GM12801 (cell line): Measurements from ENCODE around the gene RUSF1.

Experiments
- TF ChIP-seq, protein P1 (sequence below): IDR thresholded peaks from one replicate; pipeline ENCODE4 v1.5.1; 2011; ENCODE audit warnings: control low read depth; ENCODE audit not compliant: insufficient read length; ENCODE audit errors: extremely low read depth

Gene RUSF1

GRCh38 chr16:31496670-31497069 is 11.5 kb downstream of the RUSF1 start:
- TF ChIP-seq, protein P1, sequence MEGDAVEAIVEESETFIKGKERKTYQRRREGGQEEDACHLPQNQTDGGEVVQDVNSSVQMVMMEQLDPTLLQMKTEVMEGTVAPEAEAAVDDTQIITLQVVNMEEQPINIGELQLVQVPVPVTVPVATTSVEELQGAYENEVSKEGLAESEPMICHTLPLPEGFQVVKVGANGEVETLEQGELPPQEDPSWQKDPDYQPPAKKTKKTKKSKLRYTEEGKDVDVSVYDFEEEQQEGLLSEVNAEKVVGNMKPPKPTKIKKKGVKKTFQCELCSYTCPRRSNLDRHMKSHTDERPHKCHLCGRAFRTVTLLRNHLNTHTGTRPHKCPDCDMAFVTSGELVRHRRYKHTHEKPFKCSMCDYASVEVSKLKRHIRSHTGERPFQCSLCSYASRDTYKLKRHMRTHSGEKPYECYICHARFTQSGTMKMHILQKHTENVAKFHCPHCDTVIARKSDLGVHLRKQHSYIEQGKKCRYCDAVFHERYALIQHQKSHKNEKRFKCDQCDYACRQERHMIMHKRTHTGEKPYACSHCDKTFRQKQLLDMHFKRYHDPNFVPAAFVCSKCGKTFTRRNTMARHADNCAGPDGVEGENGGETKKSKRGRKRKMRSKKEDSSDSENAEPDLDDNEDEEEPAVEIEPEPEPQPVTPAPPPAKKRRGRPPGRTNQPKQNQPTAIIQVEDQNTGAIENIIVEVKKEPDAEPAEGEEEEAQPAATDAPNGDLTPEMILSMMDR = no peak

DNA sequence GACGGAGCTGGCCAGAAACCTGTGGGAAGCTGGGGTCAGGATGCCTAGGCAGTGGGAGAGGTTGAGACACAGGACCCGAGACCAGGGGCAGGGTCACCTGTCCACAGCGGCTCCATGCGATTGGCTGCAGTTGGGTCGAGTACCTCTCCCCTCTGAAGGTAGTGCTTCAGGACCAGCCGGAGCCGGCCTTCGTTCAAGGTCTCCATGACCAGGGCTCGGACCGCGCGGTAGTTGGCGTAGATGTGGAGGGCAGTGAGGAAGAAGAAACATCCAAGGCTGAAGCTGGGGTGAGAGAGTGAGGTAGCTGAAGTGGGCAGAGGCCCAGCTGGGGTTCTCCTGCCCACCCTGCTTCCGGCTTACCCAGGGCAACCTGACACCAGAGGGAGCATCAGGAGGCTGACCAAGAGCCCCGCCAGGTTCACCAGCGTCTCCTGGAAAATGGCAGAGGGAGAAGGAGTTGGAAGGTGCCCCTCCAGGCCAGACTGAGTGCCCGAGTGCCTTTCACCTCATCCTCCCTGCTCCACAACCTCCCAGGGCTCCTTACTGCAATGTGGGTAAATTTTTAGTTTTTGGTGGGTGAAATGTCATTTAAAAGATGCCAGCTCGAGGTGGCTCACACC is 14.6 kb downstream of the RUSF1 start:
- TF ChIP-seq, protein P1 = no peak

DNA sequence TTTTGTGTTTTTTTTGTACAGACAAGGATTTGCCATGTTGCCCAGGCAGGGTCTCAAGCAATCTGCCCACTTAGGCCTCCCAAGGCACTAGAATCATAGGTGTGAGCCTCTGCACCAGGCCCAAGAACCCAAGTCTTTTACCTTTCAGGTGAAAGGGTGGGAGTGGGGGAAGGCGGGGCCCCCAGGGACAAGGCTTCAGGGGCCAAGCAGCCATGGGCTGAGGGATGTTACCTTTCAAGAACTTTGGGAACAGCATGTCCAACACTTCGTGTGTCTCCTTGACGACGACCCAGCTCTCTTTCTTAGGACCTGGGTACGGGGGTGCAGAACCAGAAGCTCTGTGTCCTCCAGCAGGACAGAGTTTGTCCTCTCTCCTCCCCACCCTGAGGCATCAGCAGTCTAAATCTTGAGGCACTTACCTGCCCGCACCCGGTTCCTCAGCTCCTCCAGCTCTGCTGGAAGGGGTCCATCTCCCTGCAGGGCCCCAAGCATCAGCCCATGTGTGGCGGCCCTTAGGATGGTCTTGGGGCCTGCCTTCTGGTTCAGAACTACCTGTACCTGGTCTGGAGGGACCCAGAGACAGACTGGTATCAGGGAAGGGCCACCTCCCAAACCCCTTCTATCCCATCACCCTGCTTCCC is 16.3 kb downstream of the RUSF1 start:
- TF ChIP-seq, protein P1 = no peak

DNA sequence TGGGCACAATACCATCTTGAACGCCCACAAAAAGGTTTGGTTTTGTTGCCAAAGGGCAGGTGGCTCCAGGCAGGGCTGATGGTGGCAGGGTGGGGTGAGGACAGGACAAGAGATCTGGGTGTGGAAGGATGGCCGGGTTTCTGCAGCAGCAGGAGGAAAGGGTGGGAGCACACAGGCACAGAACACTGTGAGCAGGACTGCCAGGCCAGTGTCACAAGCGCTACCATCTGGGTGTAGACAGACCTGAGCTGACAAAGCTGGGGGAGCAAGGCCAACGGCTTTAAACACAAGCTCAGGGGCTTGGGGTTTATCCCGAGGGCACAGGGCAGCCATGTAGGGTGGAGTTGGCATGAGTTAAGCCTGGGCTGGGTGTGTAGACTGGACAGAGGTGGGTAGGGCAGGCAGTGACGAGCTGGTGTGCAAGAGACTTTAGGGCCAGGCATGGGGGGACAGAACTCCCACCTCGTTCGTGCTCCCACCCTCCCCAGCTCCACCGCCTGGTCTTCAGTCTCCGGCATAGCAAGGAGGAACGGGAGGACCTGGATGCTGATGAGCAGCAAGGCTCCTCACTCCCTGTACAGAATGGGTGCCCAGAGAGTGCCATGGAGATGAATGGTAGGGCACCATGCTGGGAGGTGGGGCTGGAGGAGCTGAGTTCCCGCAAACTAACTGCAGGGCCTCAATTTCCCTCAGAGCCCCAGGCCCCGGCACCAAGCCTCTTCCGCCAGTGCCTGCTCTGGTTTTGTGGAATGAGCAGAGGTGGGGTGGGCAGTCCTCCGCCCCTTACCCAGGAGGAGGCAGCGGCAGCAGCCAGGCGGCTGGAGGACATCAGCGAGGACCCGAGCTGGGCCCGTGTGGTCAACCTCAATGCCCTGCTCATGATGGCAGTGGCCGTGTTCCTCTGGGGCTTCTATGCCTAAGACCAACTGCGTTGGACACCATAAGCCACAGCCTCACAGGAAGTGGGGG is 18.3 kb downstream of the RUSF1 start:
- TF ChIP-seq, protein P1 = no peak

DNA sequence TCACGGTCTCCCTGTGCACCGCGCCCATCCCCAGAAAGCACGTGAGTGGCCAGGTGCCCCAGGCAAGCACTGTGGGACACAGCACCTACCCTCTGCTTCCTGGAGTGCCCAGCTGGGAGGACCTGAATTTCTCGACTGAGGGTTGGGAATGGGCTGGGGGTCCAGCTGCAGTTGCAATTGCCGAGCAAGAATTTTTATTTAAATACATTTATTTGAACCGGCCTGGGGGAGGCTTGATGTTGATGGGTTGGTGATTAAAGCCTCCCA is 19.0 kb downstream of the RUSF1 start:
- TF ChIP-seq, protein P1 = no peak

DNA sequence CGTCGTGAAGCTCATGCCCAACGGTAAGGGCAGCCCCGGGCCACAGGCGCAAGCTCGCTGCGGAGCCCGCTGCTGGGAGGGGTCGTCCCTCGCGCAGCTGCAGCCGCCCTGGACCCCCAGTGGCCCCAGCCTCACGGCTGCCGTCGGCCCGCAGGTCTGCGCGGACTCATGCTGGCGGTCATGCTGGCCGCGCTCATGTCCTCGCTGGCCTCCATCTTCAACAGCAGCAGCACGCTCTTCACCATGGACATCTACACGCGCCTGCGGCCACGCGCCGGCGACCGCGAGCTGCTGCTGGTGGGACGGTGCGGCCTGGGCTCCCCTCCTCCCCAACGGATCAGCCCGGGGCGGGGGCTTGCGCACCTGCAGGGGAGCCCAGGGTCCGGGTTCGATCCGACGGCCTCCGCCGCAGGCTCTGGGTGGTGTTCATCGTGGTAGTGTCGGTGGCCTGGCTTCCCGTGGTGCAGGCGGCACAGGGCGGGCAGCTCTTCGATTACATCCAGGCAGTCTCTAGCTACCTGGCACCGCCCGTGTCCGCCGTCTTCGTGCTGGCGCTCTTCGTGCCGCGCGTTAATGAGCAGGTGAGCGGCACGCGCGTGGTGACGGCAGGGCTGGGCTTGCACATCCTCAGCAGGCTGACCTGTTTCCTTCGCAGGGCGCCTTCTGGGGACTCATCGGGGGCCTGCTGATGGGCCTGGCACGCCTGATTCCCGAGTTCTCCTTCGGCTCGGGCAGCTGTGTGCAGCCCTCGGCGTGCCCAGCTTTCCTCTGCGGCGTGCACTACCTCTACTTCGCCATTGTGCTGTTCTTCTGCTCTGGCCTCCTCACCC is 19.5 kb downstream of the RUSF1 start:
- TF ChIP-seq, protein P1 = no peak
